Glutamatergic neuron (in vitro differentiated cells): ENCODE measurements around the gene AMER1. TPM values are rescaled to one million over a fixed set of nuclear protein-coding genes. Genes with fewer than 3 reads are reported as not detected.

Experiments
- DNase-seq: peaks from one replicate; pipeline ENCODE4 v3.0.0; 2022
- H3K27ac Mint-ChIP-seq: one replicate; pipeline ENCODE4 v1.8.0; 2020; ENCODE audit warnings: mild to moderate bottlenecking, mixed read lengths, inconsistent platforms; ENCODE audit not compliant: unreplicated experiment
- H3K27me3 Mint-ChIP-seq: one replicate; pipeline ENCODE4 v1.8.0; 2020; ENCODE audit warnings: mild to moderate bottlenecking, moderate library complexity, mixed read lengths, inconsistent platforms; ENCODE audit not compliant: unreplicated experiment
- H3K36me3 Mint-ChIP-seq: one replicate; pipeline ENCODE4 v1.8.0; 2020; ENCODE audit warnings: mild to moderate bottlenecking, mixed read lengths, inconsistent platforms; ENCODE audit not compliant: unreplicated experiment
- H3K4me1 Mint-ChIP-seq: one replicate; pipeline ENCODE4 v1.8.0; 2020; ENCODE audit warnings: mild to moderate bottlenecking, low read depth, mixed read lengths, inconsistent platforms; ENCODE audit not compliant: unreplicated experiment
- H3K4me3 Mint-ChIP-seq: one replicate; pipeline ENCODE4 v1.8.0; 2020; ENCODE audit warnings: mild to moderate bottlenecking, mixed read lengths, inconsistent platforms; ENCODE audit not compliant: unreplicated experiment
- H3K9me3 Mint-ChIP-seq: one replicate; pipeline ENCODE4 v1.8.0; 2020; ENCODE audit warnings: mild to moderate bottlenecking, moderate library complexity, mixed read lengths, inconsistent platforms; ENCODE audit not compliant: unreplicated experiment
- CTCF ChIP-seq: fragments of 200-600 bp; sonication (generic); IDR thresholded peaks from one replicate; pipeline ENCODE4 v1.5.0; 2021; ENCODE audit not compliant: partially characterized antibody, unreplicated experiment
- total RNA-seq: library from RNA; stranded (reverse); fragmentation: NEBNext Ultra II Directional; extraction: Animal tissue kit (Norgen Biotek cat#: 25700); gene quantifications from one replicate; pipeline ENCODE4 v1.2.1, GENCODE V29; 2021; ENCODE audit not compliant: unreplicated experiment

Gene AMER1
- total RNA-seq, 1 donor from 2014 or later: 11.3 TPM

GRCh38 chrX:64152857-64153256, 52.7 kb downstream of the AMER1 start:
- no peak overlapping the region for H3K27ac Mint-ChIP-seq
- no peak overlapping the region for H3K4me3 Mint-ChIP-seq
- peaks cover 3% of the 10 kb centered on the region for H3K9me3 Mint-ChIP-seq

GRCh38 chrX:64151911-64152310, 53.6 kb downstream of the AMER1 start:
- Mint-ChIP-seq H3K4me1 (peaks cover 8% of the 10 kb centered on the region), H3K4me3 (no peak overlapping the region), H3K9me3 (peaks cover 3% of the 10 kb centered on the region), H3K27ac (no peak overlapping the region), H3K27me3 (no peaks in the 10 kb centered on the region), H3K36me3 (no peaks in the 10 kb centered on the region)
- TF ChIP-seq CTCF: no peak
- DNase-seq: no peak

More at GRCh38 chrX:64152857-64153256, 52.7 kb downstream of the AMER1 start:
- H3K27me3 Mint-ChIP-seq: no peaks in the 10 kb centered on the region
- TF ChIP-seq CTCF: no peak
- H3K4me1 Mint-ChIP-seq: peaks cover 8% of the 10 kb centered on the region
- H3K36me3 Mint-ChIP-seq: no peaks in the 10 kb centered on the region
- peak; percentile 14 for DNase-seq

- Mint-ChIP-seq H3K36me3 (no peaks in the 10 kb centered on the region), H3K27ac (no peak overlapping the region), H3K9me3 (peaks cover 1% of the 10 kb centered on the region), H3K4me1 (peaks cover 8% of the 10 kb centered on the region), H3K4me3 (no peak overlapping the region), H3K27me3 (no peaks in the 10 kb centered on the region)
- no peak for TF ChIP-seq CTCF
- no peak for DNase-seq
Measured at GRCh38 chrX:64150775-64151174, 54.7 kb downstream of the AMER1 start.

Other genes starting within 250 kb of the AMER1 start
- 0.32 TPM for gene ASB12, start 24.9 kb upstream of the AMER1 start, total RNA-seq
- gene MTMR8, start 189.7 kb upstream of the AMER1 start, total RNA-seq: 2.2 TPM